Measurements from ENCODE around the gene RRP12. TPM values are rescaled to one million over a fixed set of nuclear protein-coding genes. Genes with fewer than 3 reads are reported as not detected.

RRP12 gene
- total and polyA plus RNA-seq, 2 donors (not counting 3 experiments of a cell fraction or from before 2014, with no cell fraction given) = 13.6 to 35.8 TPM

- Histone ChIP-seq H3K4me1 (ENCODE audit: control insufficient read depth, extremely low read depth, insufficient read depth, low read length) (peaks cover 8% of the 10 kb centered on the region), H3K27ac (ENCODE audit: insufficient read depth, low read depth, low read length) (no peak overlapping the region), H3K4me3 (replicated peaks in 1 of 3; ENCODE audit: insufficient read depth in 1 of 3, low read depth in 1 of 3, low read length in 3 of 3) (no peak overlapping the region), H3K9me3 (replicated peaks; ENCODE audit: control insufficient read depth, insufficient read depth, low read length) (no peaks in the 10 kb centered on the region), H3K36me3 (ENCODE audit: control insufficient read depth in 2 of 2, extremely low read depth in 1 of 2, insufficient read depth in 2 of 2, low read length in 2 of 2) (peaks cover 0 to 5% of the 10 kb centered on the region in 2 experiments), H3K79me2 (ENCODE audit: control insufficient read depth, insufficient read depth, low read length) (peaks cover 3% of the 10 kb centered on the region), H3K4me2 (ENCODE audit: insufficient read depth, low read length) (no peak overlapping the region), H3K9ac (replicated peaks; ENCODE audit: extremely low read depth, insufficient read depth, low read length) (no peak overlapping the region), H2AFZ (ENCODE audit: low read depth, low read length) (no peak overlapping the region), H3K27me3 (ENCODE audit: control insufficient read depth in 2 of 2, insufficient read depth in 2 of 2, low read length in 2 of 2) (no peaks in the 10 kb centered on the region), H3K9me1 (replicated peaks; ENCODE audit: control insufficient read depth, extremely low read depth, insufficient read depth, low read length) (no peaks in the 10 kb centered on the region), H4K20me1 (replicated peaks; ENCODE audit: control insufficient read depth, extremely low read depth, insufficient read depth, low read length) (no peaks in the 10 kb centered on the region)
- intact Hi-C loops (cut with micrococcal nuclease) = no loop called here
- no TSS peak for BruUV-seq (replicated peaks)
- no peak for DNase-seq (ENCODE audit: low read depth, low spot score)
- no peak for FAIRE-seq
- dilution Hi-C loops (cut with MboI; ENCODE audit: extremely low pct_ligation_motif_present, low sequenced_read_pairs) = no loop called here
- CTCF ChIA-PET = interaction anchor here (2.3 kb wide), 1 partner anchor 47 kb away, joined by 7 read pairs; no protein-coding TSS in a partner anchor
- POLR2A ChIA-PET = no interaction called here
- TF ChIP-seq MAX (IDR thresholded peaks at IDR 0.05; ENCODE audit: insufficient read depth, insufficient read length) = no peak
- TF ChIP-seq GATA2 (IDR thresholded peaks at IDR 0.05; ENCODE audit: insufficient read depth, insufficient read length, low read depth, low read length) = no peak
- TF ChIP-seq POLR2A (IDR thresholded peaks at IDR 0.05; ENCODE audit: low read depth, low read length) = no peak
- no peak for TF ChIP-seq CTCF (IDR thresholded peaks at IDR 0.05; ENCODE audit: extremely low read depth in 1 of 2, insufficient read depth in 1 of 2, low read depth in 1 of 2, low read length in 2 of 2)
- no peak for TF ChIP-seq FOS (IDR thresholded peaks at IDR 0.05; ENCODE audit: borderline replicate concordance, insufficient read depth, low read length)
- no peak for TF ChIP-seq JUN (IDR thresholded peaks at IDR 0.05; ENCODE audit: borderline replicate concordance, insufficient read depth, insufficient read length, low read depth)
- no peak for TF ChIP-seq EZH2 (IDR thresholded peaks at IDR 0.05; ENCODE audit: borderline replicate concordance, low read depth, low read length, severe bottlenecking)
- TF ChIP-seq MYC (IDR thresholded peaks at IDR 0.05; ENCODE audit: low read depth, low read length) = no peak
- no peak for TF ChIP-seq POLR2AphosphoS5 (IDR thresholded peaks at IDR 0.05; ENCODE audit: insufficient read depth, low read depth, low read length)
Observed at GRCh38 chr10:97325754-97326153, 75.4 kb downstream of the RRP12 start.

All from endothelial cell of umbilical vein (primary cell).